NCI-H2029 treated with DMSO at 0.1 percent for 48 hours (cell line): ENCODE measurements around the gene OR10A6.

ENCODE experiments used
- DNase-seq: peaks from one replicate; lab custom pipeline; 2025; lab: John Stamatoyannopoulos, UW

OR10A6 gene

DNA sequence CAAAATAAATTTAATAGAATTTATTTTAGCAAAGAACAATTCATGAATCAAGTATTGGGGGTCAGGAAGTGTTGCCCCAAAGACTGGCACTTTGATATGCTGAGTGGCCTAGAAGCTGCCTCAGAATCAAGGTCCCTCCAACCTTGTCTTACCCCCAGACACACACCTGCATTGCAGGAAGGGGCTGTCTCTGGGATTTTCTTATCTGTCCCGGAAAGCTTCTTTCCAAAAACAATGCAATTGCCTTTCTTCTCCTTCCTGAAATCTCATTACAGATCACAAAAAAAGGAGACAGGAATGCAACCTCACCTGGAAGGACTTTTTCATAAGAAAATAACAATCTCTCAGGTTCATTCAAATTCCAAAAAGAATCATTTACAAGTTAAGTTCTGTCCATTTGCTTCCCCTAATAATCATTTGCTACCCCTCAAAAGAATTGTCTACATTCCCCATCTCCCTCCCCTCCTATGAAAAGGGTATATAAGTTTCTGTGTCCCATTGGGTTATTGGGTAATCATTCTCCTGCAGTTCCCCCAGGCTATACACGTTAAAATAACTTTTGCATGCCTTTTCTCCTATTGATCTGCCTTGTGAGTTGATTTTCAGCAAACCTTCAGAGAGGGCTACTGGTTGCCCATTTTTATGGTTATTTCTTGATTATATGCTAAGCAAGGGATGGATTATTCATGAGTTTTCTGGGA lies 21.3 kb downstream of the OR10A6 start:
- DNase-seq, result no peak

DNA sequence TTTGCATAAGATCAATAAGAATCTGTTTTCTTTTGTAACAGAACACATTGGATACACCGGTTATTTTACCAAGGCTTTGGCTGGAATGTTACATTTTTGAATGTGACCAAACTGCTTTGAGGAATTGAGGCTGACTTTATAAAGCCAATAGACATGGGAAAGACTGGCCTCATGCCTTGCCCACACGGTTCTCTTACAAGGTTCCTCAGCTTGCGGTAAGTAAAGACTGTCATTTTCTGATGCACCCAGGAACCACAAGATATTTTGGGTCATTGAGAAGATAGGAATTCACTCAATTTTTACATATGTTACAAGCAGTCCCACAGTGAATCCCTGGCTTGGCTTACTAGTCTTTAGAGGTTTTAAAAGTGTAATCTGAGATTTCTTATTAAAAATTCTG lies 23.9 kb downstream of the OR10A6 start:
- DNase-seq, result no peak

DNA sequence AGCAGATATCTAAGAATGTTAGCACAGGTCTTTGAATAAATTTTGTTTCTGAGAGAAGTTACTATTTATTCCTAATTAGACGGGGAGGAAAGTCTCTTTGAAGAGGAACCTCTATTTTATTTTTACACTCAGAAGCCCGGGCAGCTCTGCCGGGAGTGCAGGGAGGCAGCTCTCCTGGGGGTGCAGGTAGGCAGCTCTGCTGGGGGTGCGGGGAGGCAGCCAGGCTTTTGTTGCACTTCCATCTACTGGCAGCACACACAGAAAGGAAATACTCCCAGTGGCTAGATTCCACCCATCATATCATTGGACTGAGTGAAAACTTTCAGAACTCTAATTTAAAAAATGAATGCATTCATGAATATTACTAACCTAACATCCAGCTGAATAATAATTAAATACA lies 24.6 kb downstream of the OR10A6 start:
- no peak for DNase-seq

DNA sequence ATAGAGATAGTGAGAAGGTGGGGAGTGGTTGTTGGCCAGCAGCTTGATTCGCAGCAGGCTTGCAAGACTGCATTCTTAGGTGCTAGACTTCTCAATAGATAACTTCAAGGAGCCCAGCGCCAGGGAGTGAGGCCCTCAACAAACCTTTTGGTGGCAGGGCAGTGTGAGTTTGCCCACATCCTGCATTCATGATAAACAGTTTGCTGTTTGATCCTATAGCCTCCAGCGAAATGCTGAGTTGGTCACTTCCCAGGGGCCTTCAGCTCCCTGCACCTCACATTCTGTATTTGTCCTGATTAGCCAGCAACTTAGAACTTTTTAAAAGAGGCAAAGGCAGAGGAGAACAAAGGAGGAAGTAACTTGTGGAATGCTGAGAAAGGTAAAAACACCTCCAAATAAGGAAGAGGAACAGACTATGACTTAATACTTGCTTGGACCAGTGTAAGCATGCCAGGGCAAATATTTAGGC lies 25.1 kb downstream of the OR10A6 start:
- no peak for DNase-seq

DNA sequence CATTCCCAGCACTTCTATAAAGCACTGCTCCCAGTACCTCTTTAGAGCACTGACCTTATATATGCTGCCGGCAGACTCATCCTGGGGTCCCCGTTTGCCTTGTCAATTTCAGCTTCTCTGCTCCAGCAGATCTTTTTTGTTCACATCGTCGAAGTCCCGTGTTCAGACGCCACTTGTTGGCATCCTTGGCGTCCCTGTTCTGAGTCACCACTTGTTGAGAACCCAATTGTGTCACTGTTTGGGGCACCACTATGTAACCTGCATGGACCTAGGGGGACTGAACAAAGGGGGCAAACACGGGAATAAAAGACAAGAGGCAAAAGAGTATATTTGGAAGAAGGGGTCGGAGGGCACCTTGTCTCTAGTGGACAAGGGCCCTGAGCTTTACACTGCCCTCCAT lies 25.5 kb downstream of the OR10A6 start:
- no peak for DNase-seq

DNA sequence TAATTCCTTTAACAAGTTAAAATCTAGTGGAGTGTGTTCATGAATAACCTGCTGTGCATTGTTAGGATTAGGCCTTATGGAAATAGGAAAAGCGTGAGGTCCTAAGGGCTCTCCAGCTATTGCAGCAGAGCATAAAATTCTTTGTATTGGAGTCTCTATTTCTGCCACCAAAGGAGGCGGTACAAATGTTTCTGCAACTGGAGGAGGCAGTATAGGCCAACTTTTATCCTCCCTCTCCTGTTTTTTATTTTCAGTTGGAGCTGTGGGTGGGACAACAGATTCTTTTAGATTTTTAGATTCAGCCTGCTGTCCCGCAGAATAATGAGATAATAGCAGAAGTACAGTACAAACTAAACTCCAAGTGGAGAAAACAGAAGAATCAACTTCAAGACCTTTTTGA lies 26.2 kb downstream of the OR10A6 start:
- no peak for DNase-seq

DNA sequence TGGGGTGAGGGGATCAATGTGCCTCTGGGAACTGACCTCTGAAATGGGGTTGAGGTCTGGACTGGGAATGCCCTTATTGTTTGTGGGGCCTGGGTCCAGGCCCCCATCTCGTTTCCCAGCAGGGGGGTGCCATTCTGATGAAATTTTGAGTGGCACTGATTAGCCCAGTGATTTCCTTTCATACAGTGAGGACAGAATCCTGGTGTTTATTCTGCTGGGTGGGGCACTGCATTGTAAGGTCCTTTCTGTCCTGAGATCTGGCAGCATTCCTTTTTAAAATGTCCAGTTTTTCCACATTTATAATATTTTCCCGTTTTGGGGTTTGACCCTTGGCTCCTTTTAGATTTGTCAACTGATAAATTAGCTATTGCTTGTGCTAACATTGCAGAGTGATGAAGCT lies 27.1 kb downstream of the OR10A6 start:
- DNase-seq, result no peak

DNA sequence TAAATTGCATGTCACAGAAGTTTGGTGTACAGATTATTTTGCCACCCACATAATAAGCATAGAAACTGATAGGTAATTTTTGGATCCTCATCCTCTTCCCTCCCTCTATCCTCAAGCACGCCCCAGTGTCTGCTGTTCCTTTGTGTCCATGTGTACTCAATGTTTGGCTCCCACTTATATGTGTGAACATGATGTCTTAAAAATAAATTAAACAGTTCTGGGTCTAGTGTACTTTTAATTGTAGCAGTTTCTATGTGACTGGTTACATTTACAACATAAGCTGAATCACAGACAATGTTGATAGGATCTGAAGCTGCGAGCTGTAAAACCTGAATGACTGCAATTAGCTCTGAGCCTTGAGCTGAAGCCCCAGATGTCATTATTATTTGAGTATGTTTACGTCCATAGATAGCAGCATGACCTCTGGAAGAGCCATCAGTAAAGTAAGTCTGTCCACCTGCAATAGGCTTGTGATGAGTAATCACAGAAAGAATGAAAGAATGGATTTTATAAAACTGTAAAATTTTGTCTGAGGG lies 29.7 kb downstream of the OR10A6 start:
- no peak for DNase-seq

DNA sequence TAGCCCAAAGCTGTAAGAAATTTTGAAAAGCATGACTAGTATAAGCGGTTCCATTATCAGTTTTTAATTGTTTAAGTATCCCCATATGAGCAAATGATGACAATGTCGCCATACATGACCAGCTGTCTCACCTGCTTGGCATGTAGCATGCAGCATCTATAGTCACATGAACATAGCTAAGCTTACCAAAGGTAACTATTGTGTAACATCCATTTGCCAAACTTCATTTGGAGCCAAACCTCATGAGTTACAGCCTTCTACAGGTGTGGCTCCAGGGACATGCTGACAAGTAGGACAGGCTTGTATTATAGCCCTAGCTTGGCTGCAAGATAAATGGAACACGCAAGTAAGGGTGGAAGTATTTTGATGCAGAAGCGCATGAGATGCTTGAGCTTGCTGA lies 30.4 kb downstream of the OR10A6 start:
- DNase-seq, result no peak

DNA sequence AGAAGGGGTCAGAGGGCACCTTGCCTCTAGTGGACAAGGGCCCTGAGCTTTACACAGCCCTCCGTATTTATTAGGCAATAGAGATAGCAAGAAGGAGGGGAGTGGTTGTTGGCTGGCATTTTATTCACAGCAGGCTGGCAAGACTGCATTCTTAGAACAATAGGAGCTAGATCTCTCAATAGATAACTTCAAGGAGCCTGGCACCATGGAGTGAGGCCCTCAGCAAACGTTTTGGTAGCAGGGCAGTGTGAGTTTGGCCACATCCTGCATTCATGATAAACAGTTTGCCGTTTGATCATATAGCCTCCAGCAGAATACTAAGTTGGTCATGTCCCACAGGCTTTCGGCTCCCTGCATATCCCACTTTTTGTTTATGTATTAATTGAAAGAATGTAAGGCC lies 31.6 kb downstream of the OR10A6 start:
- DNase-seq, result no peak

DNA sequence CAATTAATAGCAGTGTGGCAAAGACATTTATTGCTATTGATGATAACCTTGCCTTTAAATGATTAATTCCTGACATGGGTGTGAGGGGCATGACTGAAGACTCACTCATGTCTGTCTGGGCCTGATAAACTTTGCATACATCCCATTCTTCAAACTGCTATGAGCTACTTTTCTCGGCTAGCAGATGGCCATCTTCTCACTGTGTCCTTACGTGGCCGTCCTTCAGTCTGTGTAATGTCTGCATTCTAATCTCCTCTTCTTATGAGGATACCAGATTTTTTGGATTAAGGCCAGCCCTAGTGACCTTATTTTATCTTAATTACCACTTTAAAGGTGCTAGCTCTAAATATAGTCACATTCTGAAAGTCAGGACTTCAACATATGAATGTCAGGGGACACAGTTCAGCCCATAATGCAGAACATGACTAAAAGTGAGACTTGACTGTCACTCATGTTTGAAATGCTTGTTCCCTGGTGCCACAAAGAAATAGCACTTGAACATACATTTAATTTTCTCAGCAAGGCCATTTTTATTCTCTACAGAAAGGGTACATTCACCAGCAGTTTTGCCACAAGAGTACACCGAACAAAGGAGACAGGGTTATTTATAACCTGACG lies 32.3 kb downstream of the OR10A6 start:
- DNase-seq, result no peak

DNA sequence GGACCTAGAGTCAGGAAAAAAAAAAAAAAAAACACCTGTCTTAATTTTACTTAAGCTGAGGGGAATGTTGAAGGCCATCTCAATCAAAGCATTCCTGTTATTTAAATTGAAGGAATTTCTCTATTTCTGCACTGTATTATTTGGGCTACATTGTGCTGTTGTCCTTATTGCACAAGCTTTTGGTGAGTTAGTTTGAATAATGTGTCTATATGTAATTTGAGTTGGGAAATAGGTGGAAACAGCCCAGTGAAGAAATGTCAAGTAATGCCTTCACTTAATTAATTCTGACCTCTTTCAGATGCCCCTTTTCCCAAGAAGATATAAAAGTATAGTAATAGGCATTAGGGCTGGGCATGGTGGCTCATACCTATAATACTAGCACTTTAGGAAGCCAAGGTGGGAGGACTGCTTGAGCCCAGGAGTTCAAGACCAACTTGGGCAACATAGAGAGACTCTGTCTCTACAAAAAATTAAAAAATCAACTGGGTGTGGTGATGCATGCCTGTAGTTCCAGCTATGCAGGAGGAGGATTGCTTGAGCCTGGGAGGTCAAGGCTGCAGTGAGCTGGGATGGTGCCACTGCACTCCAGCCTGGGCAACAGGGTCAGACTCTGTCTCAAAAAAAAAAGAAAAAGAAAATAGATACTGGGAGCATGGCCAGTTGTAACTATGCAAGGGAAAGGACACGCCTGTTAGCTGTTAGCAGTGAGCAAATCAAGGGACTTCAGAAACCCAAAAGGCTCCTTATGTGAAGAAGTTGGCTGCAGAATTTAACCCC lies 34.9 kb downstream of the OR10A6 start:
- no peak for DNase-seq

DNA sequence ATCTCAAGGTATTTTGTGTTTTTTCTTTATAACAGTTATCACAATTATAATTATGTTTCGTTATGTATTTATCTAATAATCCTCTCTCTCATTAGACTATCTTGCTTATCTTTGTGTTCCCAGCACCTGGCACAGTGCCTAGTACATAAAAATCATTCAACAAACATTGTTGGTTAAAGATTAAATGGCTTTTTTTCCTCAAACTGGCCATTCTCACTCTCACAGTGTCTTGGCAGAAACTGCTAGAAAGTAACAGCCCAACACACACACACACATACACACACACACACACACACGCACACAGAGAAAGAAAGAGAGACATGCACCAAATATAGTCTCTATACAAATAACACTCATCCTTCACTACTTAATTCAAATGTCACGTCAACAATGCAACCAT lies 36.8 kb downstream of the OR10A6 start:
- no peak for DNase-seq

DNA sequence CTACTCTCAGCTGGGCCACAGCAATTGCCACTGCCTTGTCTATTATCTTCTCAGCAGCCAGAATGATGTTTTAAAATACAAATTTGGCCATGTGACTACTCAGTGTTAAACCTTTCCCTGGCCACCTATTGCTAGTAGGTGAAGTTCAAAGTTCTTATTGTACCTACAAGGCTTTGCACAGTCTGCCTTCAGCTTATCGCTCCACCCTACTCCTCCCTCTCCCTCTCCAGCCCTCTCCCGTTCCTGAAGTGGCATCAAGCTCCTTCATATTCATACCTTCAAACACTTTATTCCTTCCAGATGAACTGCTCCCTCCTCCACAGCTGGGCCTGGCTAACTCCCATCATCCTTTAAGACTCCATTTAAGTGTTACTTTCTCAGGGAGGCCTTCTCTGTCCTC lies 37.3 kb downstream of the OR10A6 start:
- DNase-seq, result no peak

DNA sequence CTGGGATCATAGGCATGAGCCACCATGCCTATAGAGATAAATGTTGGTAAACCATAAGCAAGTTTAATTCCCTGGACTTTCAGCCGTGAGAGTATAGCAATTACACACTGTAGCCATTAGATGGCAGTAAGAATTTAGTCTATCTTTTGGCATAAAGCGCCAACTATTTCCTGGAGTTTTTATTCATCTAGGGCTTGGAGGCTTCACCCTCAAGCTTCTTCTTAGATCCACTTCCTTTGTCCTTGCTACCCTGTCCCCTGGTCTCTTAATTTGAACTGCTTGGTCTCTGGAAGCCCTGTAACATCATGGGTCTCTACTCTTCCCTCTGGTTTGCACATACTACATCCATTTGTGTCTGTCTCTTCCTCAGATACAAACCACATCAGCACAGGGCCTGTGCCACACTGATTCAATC lies 38.2 kb downstream of the OR10A6 start:
- peak; percentile 5 for DNase-seq

DNA sequence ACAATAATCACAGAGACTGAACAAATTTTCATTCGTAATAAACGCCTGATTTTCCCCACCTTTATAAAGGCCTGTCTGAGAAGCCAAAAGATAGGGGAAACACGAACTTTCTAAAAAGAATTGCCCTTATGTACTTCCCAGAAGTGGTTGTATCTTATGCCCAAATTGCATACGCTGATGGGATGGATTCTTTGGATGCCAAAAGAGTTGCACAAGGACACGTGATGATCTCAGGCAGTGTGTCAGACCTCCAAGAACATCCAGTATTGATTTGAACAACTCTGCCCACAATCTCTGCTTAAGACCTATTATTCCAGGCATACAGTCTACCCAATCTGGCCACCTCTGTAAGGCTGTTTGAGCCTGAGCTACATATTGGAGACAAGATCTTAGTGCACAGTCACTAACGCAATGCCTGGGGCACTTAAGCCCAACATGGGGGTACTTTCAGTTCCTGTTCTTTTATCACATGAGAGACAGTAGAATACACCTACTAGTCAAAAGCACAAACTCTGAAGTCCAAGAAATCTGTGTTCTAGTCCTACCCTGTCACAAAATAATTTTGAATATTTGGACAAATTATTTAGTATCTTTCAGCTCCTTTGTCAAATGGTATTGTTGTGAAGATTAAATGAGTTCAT lies 38.9 kb downstream of the OR10A6 start:
- no peak for DNase-seq

DNA sequence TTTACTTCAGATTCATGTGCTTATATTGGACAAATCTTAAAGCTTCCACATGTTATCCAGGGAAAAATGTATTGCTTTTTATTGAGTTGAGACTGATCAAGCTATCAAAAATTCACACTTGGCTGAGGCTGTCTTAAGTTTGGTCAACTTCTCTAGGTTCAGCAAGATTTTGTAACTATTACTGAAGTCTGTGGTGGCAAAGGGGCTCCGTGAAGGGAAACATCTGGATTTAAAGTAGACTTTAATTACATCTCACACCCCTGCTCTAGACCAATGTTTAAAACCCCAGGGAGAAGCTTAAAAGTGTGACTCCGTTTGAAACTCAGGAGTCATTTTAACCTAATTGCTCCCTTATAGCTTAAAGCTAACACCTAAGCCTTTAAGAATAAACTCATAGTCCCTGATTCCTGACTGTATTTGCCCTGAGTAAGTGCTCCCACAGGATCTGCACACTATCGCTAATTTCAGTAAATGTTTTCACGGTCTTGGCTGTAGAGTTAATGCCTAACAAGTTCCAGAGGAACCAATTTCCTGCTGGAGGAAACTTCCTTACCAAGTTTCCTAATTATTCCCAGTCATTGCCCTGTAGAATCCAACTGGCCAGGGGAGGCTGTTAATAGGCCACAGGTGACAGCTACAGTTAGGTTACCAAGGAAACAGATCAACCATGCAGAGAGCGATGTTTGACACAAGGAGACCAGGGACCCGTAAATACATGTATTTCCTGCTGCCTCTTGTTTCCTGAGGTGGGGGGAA lies 40.5 kb downstream of the OR10A6 start:
- no peak for DNase-seq

DNA sequence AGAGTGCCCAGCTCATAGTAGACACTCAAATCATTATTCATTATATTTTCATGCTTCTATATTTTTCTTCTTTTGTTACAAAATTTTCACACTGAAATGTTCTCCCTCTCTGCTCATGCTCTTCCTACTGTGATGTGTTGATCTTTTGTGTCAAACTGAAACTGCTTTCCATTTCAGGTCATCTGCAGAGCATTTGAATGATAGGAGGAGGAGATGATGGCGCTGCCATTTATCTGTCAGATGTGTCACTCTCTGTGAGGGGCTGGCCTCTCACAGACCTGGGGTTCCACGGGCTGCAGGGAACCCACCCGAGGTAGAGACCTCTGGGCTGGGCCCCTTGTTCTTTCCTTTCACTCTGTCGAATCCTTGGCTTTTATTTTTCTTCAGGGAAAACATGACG lies 41.1 kb downstream of the OR10A6 start:
- no peak for DNase-seq

DNA sequence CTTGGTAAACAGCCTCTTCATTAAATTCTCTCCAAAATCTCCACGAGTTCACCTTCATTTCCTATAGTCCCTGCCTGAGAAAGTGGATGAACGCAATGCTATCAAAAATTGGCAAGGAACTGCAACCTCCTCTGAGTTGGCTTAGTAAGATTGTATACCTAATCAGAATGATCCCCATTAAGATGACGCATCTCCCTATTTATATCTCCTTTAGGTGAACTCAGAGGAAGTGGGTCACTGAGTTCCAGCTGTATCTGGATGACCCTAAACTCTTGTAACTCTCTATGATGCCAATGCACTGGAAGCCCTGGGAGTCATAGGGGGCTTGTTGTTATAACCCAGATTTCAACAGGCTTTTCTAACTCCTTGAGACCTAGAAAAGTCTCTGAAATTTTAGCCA lies 48.2 kb downstream of the OR10A6 start:
- DNase-seq, result no peak
